NB4 (cell line): ENCODE measurements around the gene LYZL2.
"Not testable (repeated sequence)": the region's sequence is repeated elsewhere in the genome, so short reads cannot be mapped to it uniquely, and the experiment has no call there.

Experiments used
- DNase-seq: peaks from one replicate; pipeline ENCODE4 v3.0.0; 2010; ENCODE audit warnings: low read depth
- H3K4me3 ChIP-seq: one replicate; pipeline ENCODE4 v1.5.1; 2011; ENCODE audit warnings: mild to moderate bottlenecking, low read depth, low read length, moderate library complexity
- CTCF ChIP-seq: IDR thresholded peaks from one replicate; pipeline ENCODE4 v1.5.1; 2012; ENCODE audit warnings: low read depth, low read length
- MAX ChIP-seq: IDR thresholded peaks from 2 replicates; pipeline ENCODE4 v1.6.1; 2011; ENCODE audit warnings: low read depth, low read length
- MYC ChIP-seq: IDR thresholded peaks from 2 replicates; pipeline ENCODE4 v1.6.1; 2011; ENCODE audit warnings: low read depth, low read length
- POLR2A ChIP-seq: IDR thresholded peaks from 2 replicates; pipeline ENCODE4 v1.6.1; 2011; ENCODE audit warnings: mild to moderate bottlenecking; ENCODE audit not compliant: insufficient read length; ENCODE audit errors: extremely low read depth

Gene LYZL2

GRCh38 chr10:30662814-30663213, 33.3 kb upstream of the LYZL2 start:
- DNase-seq, result peak; percentile 25
- H3K4me3 ChIP-seq, result no peak overlapping the region
- TF ChIP-seq POLR2A (no peak), CTCF (no peak), MYC (no peak), MAX (no peak)

GRCh38 chr10:30660314-30660713, 30.8 kb upstream of the LYZL2 start:
- not testable (repeated sequence) for DNase-seq, H3K4me3 ChIP-seq

- DNase-seq, result no peak
- TF ChIP-seq POLR2A, result no peak
- TF ChIP-seq MAX, result no peak
- TF ChIP-seq MYC, result no peak
- no peak for TF ChIP-seq CTCF
- no peak overlapping the region for H3K4me3 ChIP-seq
Observed at GRCh38 chr10:30656233-30656632, 26.7 kb upstream of the LYZL2 start.

- H3K4me3 ChIP-seq, DNase-seq: not testable (repeated sequence)
Observed at GRCh38 chr10:30655001-30655400, 25.4 kb upstream of the LYZL2 start.

GRCh38 chr10:30651470-30652397, 22.2 kb upstream of the LYZL2 start:
- DNase-seq, result peak; percentile 26
- H3K4me3 ChIP-seq, result not testable (repeated sequence)

- DNase-seq, result no peak
- no peak for TF ChIP-seq MYC
- no peak for TF ChIP-seq MAX
- TF ChIP-seq CTCF, result no peak
- TF ChIP-seq POLR2A, result no peak
- H3K4me3 ChIP-seq, result no peak overlapping the region
Observed at GRCh38 chr10:30647089-30647488, 17.5 kb upstream of the LYZL2 start.

GRCh38 chr10:30645340-30645827, 15.8 kb upstream of the LYZL2 start:
- no peak overlapping the region for H3K4me3 ChIP-seq
- TF ChIP-seq MAX (no peak), CTCF (no peak), MYC (no peak), POLR2A (no peak)
- no peak for DNase-seq

- DNase-seq, H3K4me3 ChIP-seq: not testable (repeated sequence)
Observed at GRCh38 chr10:30644408-30644861, 14.9 kb upstream of the LYZL2 start.

GRCh38 chr10:30643557-30644199, 14.1 kb upstream of the LYZL2 start:
- not testable (repeated sequence) for H3K4me3 ChIP-seq, DNase-seq

GRCh38 chr10:30642856-30643255, 13.3 kb upstream of the LYZL2 start:
- not testable (repeated sequence) for H3K4me3 ChIP-seq
- peak; percentile 18 for DNase-seq
